ENCODE data around the gene SNX13. TPM values are rescaled to one million over a fixed set of nuclear protein-coding genes. Genes with fewer than 3 reads are reported as not detected.

SNX13 gene
- total RNA-seq, 1 donor from 2014 or later, result 41.9 TPM

GRCh38 chr7:17845197-17845547, 95.1 kb downstream of the SNX13 start:
- no peak for DNase-seq (ENCODE audit: low read depth)
- TF ChIP-seq, protein P1, sequence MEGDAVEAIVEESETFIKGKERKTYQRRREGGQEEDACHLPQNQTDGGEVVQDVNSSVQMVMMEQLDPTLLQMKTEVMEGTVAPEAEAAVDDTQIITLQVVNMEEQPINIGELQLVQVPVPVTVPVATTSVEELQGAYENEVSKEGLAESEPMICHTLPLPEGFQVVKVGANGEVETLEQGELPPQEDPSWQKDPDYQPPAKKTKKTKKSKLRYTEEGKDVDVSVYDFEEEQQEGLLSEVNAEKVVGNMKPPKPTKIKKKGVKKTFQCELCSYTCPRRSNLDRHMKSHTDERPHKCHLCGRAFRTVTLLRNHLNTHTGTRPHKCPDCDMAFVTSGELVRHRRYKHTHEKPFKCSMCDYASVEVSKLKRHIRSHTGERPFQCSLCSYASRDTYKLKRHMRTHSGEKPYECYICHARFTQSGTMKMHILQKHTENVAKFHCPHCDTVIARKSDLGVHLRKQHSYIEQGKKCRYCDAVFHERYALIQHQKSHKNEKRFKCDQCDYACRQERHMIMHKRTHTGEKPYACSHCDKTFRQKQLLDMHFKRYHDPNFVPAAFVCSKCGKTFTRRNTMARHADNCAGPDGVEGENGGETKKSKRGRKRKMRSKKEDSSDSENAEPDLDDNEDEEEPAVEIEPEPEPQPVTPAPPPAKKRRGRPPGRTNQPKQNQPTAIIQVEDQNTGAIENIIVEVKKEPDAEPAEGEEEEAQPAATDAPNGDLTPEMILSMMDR (IDR thresholded peaks at IDR 0.05; ENCODE audit: insufficient read depth, low read length, poor library complexity, severe bottlenecking), result no peak
- Histone ChIP-seq H3K36me3 (ENCODE audit: control insufficient read depth, insufficient read depth, low read length) (peaks cover 2% of the 10 kb centered on the region), H3K27me3 (ENCODE audit: control insufficient read depth, insufficient read depth, low read length) (no peaks in the 10 kb centered on the region), H3K4me3 (ENCODE audit: low read depth, low read length) (no peak overlapping the region)

- Histone ChIP-seq H3K36me3 (ENCODE audit: control insufficient read depth, insufficient read depth, low read length) (peaks cover 2% of the 10 kb centered on the region), H3K4me3 (ENCODE audit: low read depth, low read length) (no peak overlapping the region), H3K27me3 (ENCODE audit: control insufficient read depth, insufficient read depth, low read length) (no peaks in the 10 kb centered on the region)
- DNase-seq (ENCODE audit: low read depth), result no peak
- TF ChIP-seq, protein P1 (IDR thresholded peaks at IDR 0.05; ENCODE audit: insufficient read depth, low read length, poor library complexity, severe bottlenecking), result no peak
Observed at GRCh38 chr7:17844514-17845196, 95.6 kb downstream of the SNX13 start.

- no peaks in the 10 kb centered on the region for H3K27me3 ChIP-seq (ENCODE audit: control insufficient read depth, insufficient read depth, low read length)
- H3K4me3 ChIP-seq (ENCODE audit: low read depth, low read length), result no peak overlapping the region
- TF ChIP-seq, protein P1 (IDR thresholded peaks at IDR 0.05; ENCODE audit: insufficient read depth, low read length, poor library complexity, severe bottlenecking), result no peak
- DNase-seq (ENCODE audit: low read depth), result no peak
- peaks cover 2% of the 10 kb centered on the region for H3K36me3 ChIP-seq (ENCODE audit: control insufficient read depth, insufficient read depth, low read length)
Observed at GRCh38 chr7:17844022-17844421, 96.3 kb downstream of the SNX13 start.

GRCh38 chr7:17843041-17843440, 97.3 kb downstream of the SNX13 start:
- H3K4me3 ChIP-seq (ENCODE audit: low read depth, low read length), result no peak overlapping the region
- no peak for DNase-seq (ENCODE audit: low read depth)
- H3K27me3 ChIP-seq (ENCODE audit: control insufficient read depth, insufficient read depth, low read length), result no peaks in the 10 kb centered on the region
- TF ChIP-seq, protein P1 (IDR thresholded peaks at IDR 0.05; ENCODE audit: insufficient read depth, low read length, poor library complexity, severe bottlenecking), result no peak
- H3K36me3 ChIP-seq (ENCODE audit: control insufficient read depth, insufficient read depth, low read length), result peaks cover 2% of the 10 kb centered on the region

DNA sequence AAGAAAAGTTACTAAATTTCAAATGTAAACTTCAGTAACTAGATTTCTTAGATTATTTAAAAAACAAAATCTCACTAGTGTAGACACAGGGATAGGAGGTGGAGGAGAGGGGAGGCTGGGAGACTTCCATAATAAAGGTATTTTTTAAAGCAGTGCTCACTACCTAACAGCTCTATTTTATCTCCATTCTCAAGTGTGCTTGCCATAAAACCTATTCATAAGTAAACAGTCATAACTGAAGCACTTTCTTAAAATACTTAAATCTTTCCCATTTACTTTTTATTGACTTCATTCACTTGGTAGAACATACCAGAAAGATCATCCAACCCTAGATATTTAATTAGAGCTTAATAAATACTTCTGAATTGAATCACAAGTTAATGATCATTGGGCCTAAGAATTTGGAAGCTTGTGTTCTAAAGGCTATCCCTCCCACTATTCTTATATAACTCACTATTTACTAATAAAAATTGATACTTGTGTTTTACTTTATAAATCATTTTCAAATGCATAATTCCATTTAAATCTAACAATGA, 107.4 kb downstream of the SNX13 start:
- Histone ChIP-seq H3K4me3 (ENCODE audit: low read depth, low read length) (no peak overlapping the region), H3K36me3 (ENCODE audit: control insufficient read depth, insufficient read depth, low read length) (no peaks in the 10 kb centered on the region), H3K27me3 (ENCODE audit: control insufficient read depth, insufficient read depth, low read length) (no peaks in the 10 kb centered on the region)
- DNase-seq (ENCODE audit: low read depth), result no peak
- TF ChIP-seq, protein P1 (IDR thresholded peaks at IDR 0.05; ENCODE audit: insufficient read depth, low read length, poor library complexity, severe bottlenecking), result no peak

GRCh38 chr7:17832242-17832641, 108.1 kb downstream of the SNX13 start:
- TF ChIP-seq, protein P1 (IDR thresholded peaks at IDR 0.05; ENCODE audit: insufficient read depth, low read length, poor library complexity, severe bottlenecking), result no peak
- H3K27me3 ChIP-seq (ENCODE audit: control insufficient read depth, insufficient read depth, low read length), result no peaks in the 10 kb centered on the region
- no peak overlapping the region for H3K4me3 ChIP-seq (ENCODE audit: low read depth, low read length)
- no peaks in the 10 kb centered on the region for H3K36me3 ChIP-seq (ENCODE audit: control insufficient read depth, insufficient read depth, low read length)
- DNase-seq (ENCODE audit: low read depth), result no peak

Measured in kidney epithelial cell (primary cell).